ENCODE data around the gene SEPTIN2. TPM values are rescaled to one million over a fixed set of nuclear protein-coding genes. Genes with fewer than 3 reads are reported as not detected.
"Not testable (repeated sequence)": the region's sequence is repeated elsewhere in the genome, so short reads cannot be mapped to it uniquely, and the experiment has no call there.

SEPTIN2 gene
- total RNA-seq, 1 donor from 2014 or later = 458 TPM

DNA sequence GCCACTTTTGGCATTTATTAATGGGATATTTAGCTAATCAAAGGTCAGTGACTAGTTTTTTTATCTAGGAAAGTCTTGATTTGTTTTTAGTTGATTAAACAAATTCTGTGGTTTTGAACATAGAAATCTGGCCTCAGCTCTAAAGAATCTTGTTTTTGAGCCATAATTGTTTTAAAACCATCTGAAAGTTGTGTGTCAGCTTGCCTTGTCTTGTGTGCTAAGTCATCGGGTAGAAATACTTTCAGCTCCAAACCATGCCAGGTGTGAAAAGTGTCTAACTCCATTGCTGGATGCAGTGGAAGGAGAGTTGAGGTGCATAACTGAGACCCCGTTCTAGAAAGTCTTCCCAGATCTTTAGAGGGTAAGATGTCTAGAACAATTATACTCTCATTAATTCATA lies 63.1 kb downstream of the SEPTIN2 start:
- no peak for DNase-seq (ENCODE audit: extremely low read depth, low read depth, low spot score)

DNA sequence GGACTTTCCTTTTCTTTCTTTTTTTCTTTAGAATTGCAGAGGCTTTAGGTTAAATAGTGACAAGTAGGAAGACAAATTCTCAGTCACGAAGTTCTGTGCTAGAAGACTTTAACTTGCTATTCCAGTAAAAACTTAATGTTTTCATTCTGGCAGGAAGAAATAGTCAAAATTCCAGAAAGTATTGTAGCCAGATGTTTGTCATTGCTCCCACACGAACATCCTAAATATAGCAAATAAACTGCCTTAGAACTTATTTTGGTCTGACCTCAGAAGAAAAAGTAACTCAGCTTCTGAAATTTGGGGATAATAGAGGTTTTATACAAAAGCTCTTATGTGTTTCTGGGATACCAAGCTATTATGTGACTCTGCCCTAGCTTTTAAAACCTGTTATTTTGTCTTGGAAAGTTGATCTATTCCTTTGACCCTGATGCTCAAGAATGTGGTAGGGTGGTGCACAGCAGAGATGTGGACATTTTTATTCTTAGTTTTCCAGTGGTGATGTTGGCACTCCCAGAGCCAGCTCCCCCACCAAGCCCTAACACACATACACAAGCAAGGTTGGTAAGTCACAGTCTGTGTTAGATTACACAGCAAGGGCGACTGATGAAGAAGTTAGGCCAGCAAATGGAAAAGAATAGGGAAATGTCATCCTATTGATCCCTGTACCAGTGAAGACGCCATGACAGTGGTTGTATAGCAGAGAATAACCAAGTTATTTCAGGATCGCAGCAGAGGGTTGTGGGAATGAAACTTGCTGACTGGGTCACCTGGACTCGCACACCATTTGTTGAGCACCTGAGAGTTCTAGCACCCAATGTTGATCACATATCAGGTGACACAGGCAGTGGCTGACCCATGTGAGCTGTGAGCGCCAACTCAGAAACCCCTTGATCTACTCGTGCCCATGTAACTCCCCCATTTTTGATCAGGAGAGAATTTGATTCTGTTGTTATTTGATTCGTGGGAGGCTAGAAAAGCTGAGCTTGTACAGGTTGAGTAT lies 64.1 kb downstream of the SEPTIN2 start:
- no peak for DNase-seq (ENCODE audit: extremely low read depth, low read depth, low spot score)

DNA sequence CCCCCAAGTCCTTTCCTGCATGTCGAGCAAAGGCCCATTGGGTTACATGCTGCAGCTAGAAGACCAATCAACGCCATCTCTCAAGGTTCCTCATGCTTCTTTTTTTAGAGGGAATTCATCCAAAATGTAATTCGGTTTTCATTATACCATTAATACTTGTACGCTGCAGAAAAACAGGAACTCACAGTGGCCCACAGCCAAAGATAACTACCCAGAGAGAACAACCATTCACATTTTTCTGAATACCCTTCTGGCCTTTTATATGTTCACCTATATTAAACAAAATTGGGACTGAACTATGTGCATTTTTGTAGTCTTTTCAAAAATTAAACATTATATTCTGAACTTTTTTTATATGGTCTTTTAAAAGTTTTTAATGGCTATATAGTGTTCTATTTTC lies 66.1 kb downstream of the SEPTIN2 start:
- DNase-seq (ENCODE audit: extremely low read depth, low read depth, low spot score) = no peak

- not testable (repeated sequence) for DNase-seq (ENCODE audit: extremely low read depth, low read depth, low spot score)
Measured at GRCh38 chr2:241385450-241385849, 69.7 kb downstream of the SEPTIN2 start.

DNA sequence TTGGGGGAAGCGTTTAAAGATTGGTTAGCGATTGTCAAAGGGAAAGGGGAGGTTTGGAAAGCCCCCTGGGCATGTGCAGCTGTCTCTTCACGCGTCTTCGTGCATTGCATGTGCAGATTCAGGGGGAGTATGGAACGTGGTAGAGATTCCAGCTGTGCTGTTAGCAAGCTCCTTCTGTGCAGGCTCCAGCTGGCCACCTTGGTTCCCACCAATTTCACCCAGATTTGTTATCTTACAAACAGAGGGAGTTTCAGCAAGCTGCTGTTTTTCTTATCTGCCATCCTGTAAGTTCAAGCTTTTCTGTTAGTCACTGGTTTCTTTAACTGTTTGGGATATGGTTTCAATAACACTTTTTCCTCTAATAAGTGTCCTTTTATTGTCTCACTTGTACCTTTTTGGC lies 70.8 kb downstream of the SEPTIN2 start:
- no peak for DNase-seq (ENCODE audit: extremely low read depth, low read depth, low spot score)

DNA sequence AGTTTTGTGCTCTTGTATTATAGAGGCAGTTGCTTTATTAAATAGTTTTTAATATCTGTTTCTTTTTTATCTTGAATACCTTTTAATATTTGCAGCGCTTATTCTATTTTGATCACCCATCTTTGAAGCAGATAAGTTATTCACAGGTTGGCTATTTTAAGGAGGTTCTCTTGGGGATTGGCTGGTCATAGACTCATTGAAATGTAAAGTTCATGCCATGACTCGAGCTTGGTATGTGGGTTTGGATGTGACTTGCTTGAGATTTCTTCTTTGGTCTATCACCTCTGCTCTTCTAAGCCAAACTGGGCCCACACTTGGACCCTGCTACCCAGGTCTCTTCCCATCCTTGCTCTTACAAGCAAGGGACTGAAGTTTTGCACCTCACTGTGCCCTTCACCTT lies 74.0 kb downstream of the SEPTIN2 start:
- DNase-seq (ENCODE audit: extremely low read depth, low read depth, low spot score) = no peak

GRCh38 chr2:241390301-241391206 lies 74.8 kb downstream of the SEPTIN2 start:
- no peak for DNase-seq (ENCODE audit: extremely low read depth, low read depth, low spot score)

- no peak for DNase-seq (ENCODE audit: extremely low read depth, low read depth, low spot score)
Measured at GRCh38 chr2:241391892-241392665, 76.4 kb downstream of the SEPTIN2 start.

- DNase-seq (ENCODE audit: extremely low read depth, low read depth, low spot score) = not testable (repeated sequence)
Measured at GRCh38 chr2:241392753-241393152, 77.0 kb downstream of the SEPTIN2 start.

GRCh38 chr2:241393524-241394196 lies 77.9 kb downstream of the SEPTIN2 start:
- DNase-seq (ENCODE audit: extremely low read depth, low read depth, low spot score) = no peak

GRCh38 chr2:241396809-241397208 lies 81.1 kb downstream of the SEPTIN2 start:
- DNase-seq (ENCODE audit: extremely low read depth, low read depth, low spot score) = not testable (repeated sequence)

DNA sequence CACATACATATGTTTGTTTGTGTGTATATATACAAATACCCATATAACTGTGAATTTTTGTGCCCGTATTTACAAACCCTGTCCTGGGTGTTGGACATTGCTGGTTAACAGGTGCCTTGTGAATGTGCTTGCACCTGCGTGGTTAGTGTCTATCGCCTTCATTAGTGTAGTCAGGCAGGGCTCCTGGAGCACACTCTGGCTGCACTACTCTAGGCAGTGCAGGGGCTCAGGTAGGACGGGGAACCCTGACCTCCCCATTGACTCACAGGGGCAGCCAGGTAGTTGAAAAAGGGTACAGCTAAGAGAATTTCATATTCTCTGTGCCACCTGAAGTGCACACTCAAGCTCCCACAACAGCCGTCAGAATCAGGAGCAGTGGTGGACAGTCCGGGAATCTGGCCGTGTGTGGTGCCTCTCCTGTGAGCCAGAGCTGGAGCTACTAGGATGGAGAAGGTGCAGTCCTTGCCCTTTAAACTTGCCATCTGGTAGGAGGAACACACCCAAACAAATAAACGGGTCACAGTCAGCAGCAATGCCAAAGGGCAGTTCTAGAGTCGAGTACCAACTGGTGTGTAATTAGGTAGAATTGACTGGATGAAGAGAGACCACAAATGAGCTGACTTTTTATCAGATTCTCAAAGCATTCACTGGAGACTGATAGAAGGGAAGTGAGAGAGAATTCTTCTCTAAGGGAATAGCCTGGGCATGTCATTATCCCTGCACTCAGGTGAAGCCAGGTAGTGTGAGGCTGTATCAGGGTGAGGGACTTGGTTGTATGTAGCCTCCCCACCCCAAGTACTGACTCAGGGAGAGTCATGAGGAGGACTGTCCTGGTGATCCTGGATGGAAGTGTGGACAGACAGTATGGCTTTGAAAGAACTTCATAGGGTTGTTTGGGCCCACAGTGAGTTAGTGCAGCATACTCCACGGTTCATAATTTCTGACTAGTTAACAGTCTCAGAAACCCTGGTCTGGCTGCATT lies 84.5 kb downstream of the SEPTIN2 start:
- no peak for DNase-seq (ENCODE audit: extremely low read depth, low read depth, low spot score)

Other genes with a start within 250 kb of the SEPTIN2 start
- gene MTERF4, start 213.6 kb upstream of the SEPTIN2 start, total RNA-seq = 26.1 and 28.2 TPM in 2 replicates
- gene PASK, start 166.5 kb upstream of the SEPTIN2 start, total RNA-seq = 3.3 and 8.1 TPM in 2 replicates
- gene PPP1R7, start 165.5 kb upstream of the SEPTIN2 start, total RNA-seq = 62.9 and 74.1 TPM in 2 replicates
- 0.68 and 1.4 TPM in 2 replicates for gene ANO7, start 127.2 kb upstream of the SEPTIN2 start, total RNA-seq
- 627 and 640 TPM in 2 replicates for gene HDLBP, start 253 bp upstream of the SEPTIN2 start, total RNA-seq
- gene FARP2, start 40.4 kb downstream of the SEPTIN2 start, total RNA-seq = 27.0 and 28.5 TPM in 2 replicates
- gene STK25, start 192.7 kb downstream of the SEPTIN2 start, total RNA-seq = 285 and 334 TPM in 2 replicates
- 99.5 and 117 TPM in 2 replicates for gene BOK, start 242.8 kb downstream of the SEPTIN2 start, total RNA-seq

All from glomerular endothelial cell (primary cell).